ENCODE data around the gene SYNE4. TPM values are rescaled to one million over a fixed set of nuclear protein-coding genes. Genes with fewer than 3 reads are reported as not detected.

The SYNE4 gene
- total RNA-seq, 2 donors from 2014 or later = 17.1 to 19.3 TPM

DNA sequence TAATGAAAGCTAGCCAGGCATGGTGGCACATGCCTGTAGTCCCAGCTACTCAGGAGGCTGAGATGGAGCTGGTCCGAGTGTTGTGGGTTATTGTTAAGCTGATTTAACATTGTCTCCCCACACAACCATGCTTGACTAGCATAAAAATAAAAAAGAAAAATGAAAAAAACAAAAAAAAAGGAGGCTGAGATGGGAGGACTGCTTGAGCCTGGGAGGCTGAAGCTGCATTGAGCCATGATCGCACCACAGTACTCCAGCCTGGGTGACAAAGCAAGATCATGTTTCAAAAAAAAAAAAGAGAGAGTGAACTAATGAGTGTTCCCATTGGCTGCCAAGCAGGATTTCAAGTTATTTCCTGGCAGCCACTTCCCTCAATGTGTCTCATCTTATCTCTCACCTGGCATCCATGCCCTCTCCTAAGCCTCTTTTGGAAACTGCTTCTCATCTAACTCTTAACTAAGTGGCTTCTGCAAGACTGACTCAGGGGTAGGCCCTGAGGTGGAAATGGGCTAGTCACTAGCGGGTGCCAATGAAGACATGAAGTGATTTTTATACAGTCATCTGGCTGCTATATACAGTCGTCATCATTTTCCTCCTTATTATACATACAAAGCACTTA, 40.6 kb upstream of the SYNE4 start:
- no peak overlapping the region for H3K27ac Mint-ChIP-seq
- Histone ChIP-seq H3K9me3 (ENCODE audit: control insufficient read depth, low read length) (no peaks in the 10 kb centered on the region), H3K27me3 (ENCODE audit: control insufficient read depth, insufficient read depth, low read length, poor library complexity, severe bottlenecking) (no peaks in the 10 kb centered on the region), H3K4me1 (ENCODE audit: control insufficient read depth, insufficient read depth, low read length) (no peaks in the 10 kb centered on the region), H3K9ac (ENCODE audit: extremely low read depth, low read length, poor library complexity, severe bottlenecking) (no peak overlapping the region), H3K36me3 (ENCODE audit: control insufficient read depth, insufficient read depth, low read length) (no peaks in the 10 kb centered on the region), H3K4me3 (ENCODE audit: low read length) (no peak overlapping the region), H3K27ac (ENCODE audit: low read depth, low read length) (no peak overlapping the region)
- peaks cover 2% of the 10 kb centered on the region for H3K27me3 Mint-ChIP-seq (ENCODE audit: insufficient read depth)
- no peaks in the 10 kb centered on the region for H3K9me3 Mint-ChIP-seq
- peaks cover 14% of the 10 kb centered on the region for H3K36me3 Mint-ChIP-seq (ENCODE audit: low read depth)
- no peak for DNase-seq
- peaks cover 13% of the 10 kb centered on the region for H3K4me1 Mint-ChIP-seq
- no peak overlapping the region for H3K4me3 Mint-ChIP-seq
- TF ChIP-seq, protein P1, sequence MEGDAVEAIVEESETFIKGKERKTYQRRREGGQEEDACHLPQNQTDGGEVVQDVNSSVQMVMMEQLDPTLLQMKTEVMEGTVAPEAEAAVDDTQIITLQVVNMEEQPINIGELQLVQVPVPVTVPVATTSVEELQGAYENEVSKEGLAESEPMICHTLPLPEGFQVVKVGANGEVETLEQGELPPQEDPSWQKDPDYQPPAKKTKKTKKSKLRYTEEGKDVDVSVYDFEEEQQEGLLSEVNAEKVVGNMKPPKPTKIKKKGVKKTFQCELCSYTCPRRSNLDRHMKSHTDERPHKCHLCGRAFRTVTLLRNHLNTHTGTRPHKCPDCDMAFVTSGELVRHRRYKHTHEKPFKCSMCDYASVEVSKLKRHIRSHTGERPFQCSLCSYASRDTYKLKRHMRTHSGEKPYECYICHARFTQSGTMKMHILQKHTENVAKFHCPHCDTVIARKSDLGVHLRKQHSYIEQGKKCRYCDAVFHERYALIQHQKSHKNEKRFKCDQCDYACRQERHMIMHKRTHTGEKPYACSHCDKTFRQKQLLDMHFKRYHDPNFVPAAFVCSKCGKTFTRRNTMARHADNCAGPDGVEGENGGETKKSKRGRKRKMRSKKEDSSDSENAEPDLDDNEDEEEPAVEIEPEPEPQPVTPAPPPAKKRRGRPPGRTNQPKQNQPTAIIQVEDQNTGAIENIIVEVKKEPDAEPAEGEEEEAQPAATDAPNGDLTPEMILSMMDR (conservative IDR thresholded peaks at IDR 0.05) = no peak
- 89 to 95% methylated on average over 1 to 3 of the region's 4 CpGs for WGBS, 2 experiments (ENCODE audit: insufficient coverage in 1 of 2, insufficient read length in 1 of 2)

DNA sequence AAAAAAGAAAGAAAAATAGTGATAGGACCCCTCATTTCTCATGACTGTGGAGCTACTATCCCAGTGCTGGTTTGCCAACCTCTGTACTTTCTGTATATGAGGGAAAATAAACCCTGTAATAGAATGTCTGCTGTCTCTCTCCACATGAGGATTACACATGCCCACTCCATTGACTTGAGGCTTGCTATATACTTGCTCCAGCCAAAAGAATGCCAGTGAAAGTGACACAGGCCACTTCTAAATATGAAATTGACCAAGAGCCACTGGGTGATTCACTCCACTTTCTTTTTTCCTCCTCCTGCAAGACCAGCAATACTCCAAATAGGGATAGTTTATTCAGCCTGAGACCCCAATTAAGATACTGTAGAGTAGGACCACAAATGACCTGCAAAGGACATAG, 39.2 kb upstream of the SYNE4 start:
- no peak overlapping the region for H3K4me3 Mint-ChIP-seq
- H3K36me3 ChIP-seq (ENCODE audit: control insufficient read depth, insufficient read depth, low read length) = no peaks in the 10 kb centered on the region
- peaks cover 9% of the 10 kb centered on the region for H3K4me1 Mint-ChIP-seq
- no peaks in the 10 kb centered on the region for H3K27me3 ChIP-seq (ENCODE audit: control insufficient read depth, insufficient read depth, low read length, poor library complexity, severe bottlenecking)
- H3K9me3 ChIP-seq (ENCODE audit: control insufficient read depth, low read length) = no peaks in the 10 kb centered on the region
- H3K4me1 ChIP-seq (ENCODE audit: control insufficient read depth, insufficient read depth, low read length) = no peaks in the 10 kb centered on the region
- DNase-seq = no peak
- H3K36me3 Mint-ChIP-seq (ENCODE audit: low read depth) = peaks cover 16% of the 10 kb centered on the region
- H3K9me3 Mint-ChIP-seq = no peaks in the 10 kb centered on the region
- H3K4me3 ChIP-seq (ENCODE audit: low read length) = no peak overlapping the region
- no peak overlapping the region for H3K27ac Mint-ChIP-seq
- H3K27ac ChIP-seq (ENCODE audit: low read depth, low read length) = no peak overlapping the region
- no peaks in the 10 kb centered on the region for H3K27me3 Mint-ChIP-seq (ENCODE audit: insufficient read depth)
- TF ChIP-seq, protein P1 (conservative IDR thresholded peaks at IDR 0.05) = no peak
- no peak overlapping the region for H3K9ac ChIP-seq (ENCODE audit: extremely low read depth, low read length, poor library complexity, severe bottlenecking)

DNA sequence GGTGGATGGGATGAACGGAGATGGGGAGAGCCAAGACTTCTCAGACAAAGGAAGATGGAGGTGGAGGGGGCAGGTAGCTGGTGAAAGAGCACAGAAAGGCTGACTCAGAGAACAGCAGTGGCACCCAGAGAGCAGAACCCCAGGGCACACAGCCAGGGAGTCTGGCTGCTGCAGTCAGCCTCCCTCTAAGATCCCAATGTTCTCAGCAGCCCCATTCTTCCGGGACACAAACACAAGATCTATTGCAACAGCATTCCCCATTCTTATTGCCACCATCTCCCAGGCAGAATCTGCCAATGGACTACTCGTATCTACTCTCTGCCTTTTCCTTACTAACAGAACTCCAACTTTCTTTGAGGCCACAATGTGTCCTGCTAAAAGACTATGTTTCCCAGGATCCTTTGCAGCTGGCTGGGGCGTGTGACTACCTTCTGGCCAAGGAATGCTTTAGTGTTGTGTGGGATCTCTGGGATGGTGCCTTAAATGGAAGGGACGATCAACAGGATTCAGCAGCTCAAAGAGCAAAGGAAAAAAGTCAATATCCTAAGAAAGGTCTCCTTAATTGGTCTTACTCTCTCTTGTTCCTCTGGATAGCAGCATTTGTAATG, 37.9 kb upstream of the SYNE4 start:
- Histone ChIP-seq H3K9me3 (ENCODE audit: control insufficient read depth, low read length) (no peaks in the 10 kb centered on the region), H3K9ac (ENCODE audit: extremely low read depth, low read length, poor library complexity, severe bottlenecking) (no peak overlapping the region), H3K4me1 (ENCODE audit: control insufficient read depth, insufficient read depth, low read length) (no peaks in the 10 kb centered on the region), H3K27me3 (ENCODE audit: control insufficient read depth, insufficient read depth, low read length, poor library complexity, severe bottlenecking) (no peaks in the 10 kb centered on the region), H3K4me3 (ENCODE audit: low read length) (no peak overlapping the region), H3K36me3 (ENCODE audit: control insufficient read depth, insufficient read depth, low read length) (no peaks in the 10 kb centered on the region), H3K27ac (ENCODE audit: low read depth, low read length) (no peak overlapping the region)
- peaks cover 17% of the 10 kb centered on the region for H3K36me3 Mint-ChIP-seq (ENCODE audit: low read depth)
- no peak for DNase-seq
- 94 to 95% methylated on average over 3 to 5 of the region's 5 CpGs for WGBS, 2 experiments (ENCODE audit: insufficient coverage in 1 of 2, insufficient read length in 1 of 2)
- H3K27ac Mint-ChIP-seq = no peak overlapping the region
- no peaks in the 10 kb centered on the region for H3K27me3 Mint-ChIP-seq (ENCODE audit: insufficient read depth)
- H3K4me3 Mint-ChIP-seq = no peak overlapping the region
- H3K4me1 Mint-ChIP-seq = peaks cover 6% of the 10 kb centered on the region
- no peaks in the 10 kb centered on the region for H3K9me3 Mint-ChIP-seq
- TF ChIP-seq, protein P1 (conservative IDR thresholded peaks at IDR 0.05) = no peak

Measured in endodermal cell (in vitro differentiated cells).